Lower lobe of right lung (tissue), 2 donors: ENCODE results near the gene LENG9. TPM values are rescaled to one million over a fixed set of nuclear protein-coding genes. Genes with fewer than 3 reads are reported as not detected.

Experiments
- ATAC-seq, 2 donors: fragments of 200-7000 bp; cut with Tn5 transposase; one replicate each; pipeline ENCODE4 v1.9.1; 2020 to 2022; ENCODE audit warnings: mild to moderate bottlenecking in 2 of 2, moderate library complexity in 2 of 2
- DNase-seq: peaks from one replicate; pipeline ENCODE4 v3.0.0-alpha.2; 2020
- H3K27ac ChIP-seq: fragments of 200-600 bp; one replicate; pipeline ENCODE4 v1.8.0; 2022
- H3K27me3 ChIP-seq: fragments of 200-600 bp; one replicate; pipeline ENCODE4 v1.8.0; 2022; ENCODE audit warnings: low read depth
- H3K36me3 ChIP-seq: fragments of 200-600 bp; one replicate; pipeline ENCODE4 v1.8.0; 2022; ENCODE audit warnings: mild to moderate bottlenecking
- H3K4me1 ChIP-seq: fragments of 200-600 bp; one replicate; pipeline ENCODE4 v1.8.0; 2022
- H3K4me3 ChIP-seq: fragments of 200-600 bp; one replicate; pipeline ENCODE4 v1.8.0; 2022; ENCODE audit warnings: mild to moderate bottlenecking
- H3K9me3 ChIP-seq: fragments of 200-600 bp; one replicate; pipeline ENCODE4 v1.8.0; 2022
- CTCF ChIP-seq: fragments of 200-600 bp; IDR thresholded peaks from one replicate; pipeline ENCODE4 v1.8.0; 2022; ENCODE audit warnings: antibody characterized with exemption, mild to moderate bottlenecking
- intact Hi-C: fragments of 100-400 bp; cut with DNase I; formaldehyde crosslinking; loops from one replicate; pipeline ENCODE4 v1.11.0; 2022
- total RNA-seq: library from RNA; stranded (reverse); fragmentation: NEBNext Ultra II Directional; extraction: Animal tissue kit (Norgen Biotek cat#: 25700); gene quantifications from one replicate; pipeline ENCODE4 v1.2.1, GENCODE V29; 2021
- donor health status: DM: no; HTN: yes; CAD: no; lungs with severe emphysema.

Gene LENG9
- total RNA-seq, 1 donor from 2014 or later, result 7.3 TPM

GRCh38 chr19:54430306-54431254, 33.0 kb downstream of the LENG9 start:
- TF ChIP-seq CTCF, result peak; percentile 16
- Histone ChIP-seq H3K4me3 (peak overlapping the region; percentile 39), H3K36me3 (no peaks in the 10 kb centered on the region), H3K27me3 (peaks cover 39% of the 10 kb centered on the region), H3K4me1 (peaks cover 21% of the 10 kb centered on the region), H3K27ac (no peak overlapping the region), H3K9me3 (no peaks in the 10 kb centered on the region)
- intact Hi-C loops, result no loop called here
- ATAC-seq (peak; percentile 54 to 58), DNase-seq (no peak)

- peaks cover 21% of the 10 kb centered on the region for H3K4me1 ChIP-seq
- no peak for TF ChIP-seq CTCF
- peaks cover 47% of the 10 kb centered on the region for H3K27me3 ChIP-seq
- intact Hi-C loops, result no loop called here
- no peaks in the 10 kb centered on the region for H3K9me3 ChIP-seq
- ATAC-seq (no peak), DNase-seq (no peak)
- no peak overlapping the region for H3K4me3 ChIP-seq
- H3K36me3 ChIP-seq, result no peaks in the 10 kb centered on the region
- H3K27ac ChIP-seq, result no peak overlapping the region
These were observed 33.9 kb downstream of the LENG9 start for GRCh38 chr19:54429545-54430227.

GRCh38 chr19:54429176-54429495, 34.4 kb downstream of the LENG9 start:
- Histone ChIP-seq H3K9me3 (no peaks in the 10 kb centered on the region), H3K27me3 (peaks cover 52% of the 10 kb centered on the region), H3K4me1 (peaks cover 17% of the 10 kb centered on the region), H3K4me3 (no peak overlapping the region), H3K27ac (no peak overlapping the region), H3K36me3 (no peaks in the 10 kb centered on the region)
- ATAC-seq (no peak), DNase-seq (no peak)
- no peak for TF ChIP-seq CTCF
- intact Hi-C loops, result no loop called here

GRCh38 chr19:54428323-54429175, 35.0 kb downstream of the LENG9 start:
- no peaks in the 10 kb centered on the region for H3K36me3 ChIP-seq
- no peak for TF ChIP-seq CTCF
- peaks cover 17% of the 10 kb centered on the region for H3K4me1 ChIP-seq
- no peak overlapping the region for H3K27ac ChIP-seq
- no peaks in the 10 kb centered on the region for H3K9me3 ChIP-seq
- no peak overlapping the region for H3K4me3 ChIP-seq
- intact Hi-C loops, result no loop called here
- DNase-seq (no peak), ATAC-seq (no peak)
- H3K27me3 ChIP-seq, result peaks cover 52% of the 10 kb centered on the region

- H3K27ac ChIP-seq, result no peak overlapping the region
- intact Hi-C loops, result no loop called here
- H3K4me3 ChIP-seq, result no peak overlapping the region
- H3K36me3 ChIP-seq, result no peaks in the 10 kb centered on the region
- peaks cover 60% of the 10 kb centered on the region for H3K27me3 ChIP-seq
- no peak for TF ChIP-seq CTCF
- peaks cover 17% of the 10 kb centered on the region for H3K4me1 ChIP-seq
- H3K9me3 ChIP-seq, result no peaks in the 10 kb centered on the region
- DNase-seq (no peak), ATAC-seq (no peak)
These were observed 36.0 kb downstream of the LENG9 start for GRCh38 chr19:54427586-54427985.
